Vagina (tissue), 2 donors: Measurements from ENCODE around the gene STAT6.

ENCODE experiments used
- CTCF ChIP-seq, 3 experiments: fragments of 450-650 bp in 2 of 3; fragments of 200-600 bp in 1 of 3; sonication (generic) in 1 of 3; IDR thresholded peaks; one replicate each; pipeline ENCODE4 v1.5.1; 2017 to 2019; ENCODE audit warnings: antibody characterized with exemption in 3 of 3, mild to moderate bottlenecking in 2 of 3, moderate library complexity in 2 of 3
- POLR2A ChIP-seq, 2 donors: fragments of 450-650 bp; IDR thresholded peaks; one replicate each; pipeline ENCODE4 v1.6.1; 2017; ENCODE audit warnings: antibody characterized with exemption in 2 of 2, mild to moderate bottlenecking in 2 of 2, moderate library complexity in 2 of 2

- TF ChIP-seq POLR2A (IDR thresholded peaks at IDR 0.05) (no peak), CTCF (IDR thresholded peaks at IDR 0.05) (no peak)
Observed at GRCh38 chr12:57141249-57141648, 30.1 kb upstream of the STAT6 start.
